Measurements from ENCODE around the gene CYTL1.

- TF ChIP-seq CTCF (optimal IDR thresholded peaks at IDR 0.05 in 1 of 3, IDR thresholded peaks at IDR 0.05 in 1 of 3, conservative IDR thresholded peaks at IDR 0.05 in 1 of 3; ENCODE audit: extremely low read depth in 1 of 3, insufficient read depth in 2 of 3, low read length in 3 of 3): no peak
- TF ChIP-seq EZH2 (IDR thresholded peaks at IDR 0.05; ENCODE audit: low read length): no peak
Observed at GRCh38 chr4:5044341-5044740, 25.1 kb upstream of the CYTL1 start.
